HG02571 (cell line): ENCODE results near the gene TDRD7.
"Not testable (repeated sequence)": the region's sequence is repeated elsewhere in the genome, so short reads cannot be mapped to it uniquely, and the experiment has no call there.

Source experiments
- ATAC-seq: cut with Tn5 transposase; IDR thresholded peaks from one replicate; pipeline ENCODE4 v1.9.1; 2021; ENCODE audit warnings: mild to moderate bottlenecking, moderate library complexity; ENCODE audit not compliant: unreplicated experiment

TDRD7 gene

DNA sequence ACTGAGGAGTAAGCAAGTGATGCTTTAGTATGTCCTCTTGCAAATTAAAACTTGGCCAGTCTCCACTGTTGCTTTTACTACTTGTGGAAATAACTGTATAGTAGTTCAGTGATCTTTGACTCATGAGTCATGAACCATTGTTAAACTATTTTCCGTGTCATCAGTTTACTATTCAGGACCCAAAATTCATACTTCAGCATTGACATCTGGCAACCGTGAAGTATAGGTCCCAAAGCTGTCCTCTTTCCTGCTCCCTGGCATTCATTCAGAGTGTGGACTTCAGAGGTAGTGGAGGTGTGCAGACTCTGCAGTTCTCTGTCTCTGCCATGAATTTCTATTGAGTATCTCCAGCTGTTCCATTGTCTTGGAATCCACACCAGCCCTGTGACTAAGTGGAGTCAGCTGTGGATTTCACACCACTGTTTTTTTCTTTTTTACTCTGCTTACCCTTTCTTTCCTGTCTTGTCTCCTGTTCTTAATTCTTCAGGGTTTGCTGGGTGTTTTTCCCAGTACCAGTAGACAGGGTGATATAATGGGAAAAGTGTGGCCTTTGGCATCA is 7.5 kb downstream of the TDRD7 start:
- no peak for ATAC-seq

DNA sequence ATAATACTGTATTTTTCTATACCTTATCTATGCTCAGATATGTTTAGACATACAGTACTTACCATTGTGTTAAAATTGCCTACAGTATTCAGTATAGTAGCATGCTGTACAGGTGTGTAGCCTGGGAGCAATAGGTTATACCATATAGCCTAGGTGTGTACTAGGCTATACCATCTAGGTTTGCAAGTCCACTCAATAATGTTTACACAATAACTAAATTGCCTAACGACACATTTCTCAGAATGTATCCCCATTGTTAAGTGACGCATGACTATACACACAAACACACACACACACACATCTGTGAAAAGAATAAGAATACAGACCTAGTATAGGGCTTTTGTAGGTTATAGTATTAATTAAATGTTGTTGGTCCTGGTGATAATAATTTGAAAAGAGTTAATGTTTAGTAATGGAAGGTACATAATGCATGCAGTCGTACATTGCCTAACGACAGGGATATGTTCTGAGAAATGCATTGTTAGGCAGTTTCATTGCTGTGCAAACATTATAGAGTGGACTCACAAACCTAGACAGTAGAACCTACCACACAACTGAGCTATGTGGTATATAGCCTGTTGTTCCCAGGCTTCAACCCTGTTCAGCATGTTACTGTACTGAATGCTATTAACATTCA is 13.6 kb downstream of the TDRD7 start:
- no peak for ATAC-seq

DNA sequence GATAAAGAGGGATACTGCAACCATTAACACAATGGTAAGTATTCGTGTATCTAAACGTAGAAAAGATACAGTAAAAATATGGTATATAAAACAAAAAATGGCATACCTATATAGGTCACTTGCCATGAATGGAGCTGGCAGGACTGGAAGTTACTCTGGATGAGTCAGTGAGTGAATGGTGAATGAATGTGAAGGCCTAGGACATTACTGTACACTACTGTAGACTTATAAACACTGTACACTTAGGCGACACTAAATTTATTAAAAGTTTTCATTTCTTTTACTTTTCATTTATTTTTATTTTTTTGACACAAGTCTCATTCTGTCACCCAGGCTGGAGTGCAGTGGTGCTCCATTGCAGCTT is 14.1 kb downstream of the TDRD7 start:
- no peak for ATAC-seq

GRCh38 chr9:97427885-97428284 is 16.0 kb downstream of the TDRD7 start:
- ATAC-seq = no peak

DNA sequence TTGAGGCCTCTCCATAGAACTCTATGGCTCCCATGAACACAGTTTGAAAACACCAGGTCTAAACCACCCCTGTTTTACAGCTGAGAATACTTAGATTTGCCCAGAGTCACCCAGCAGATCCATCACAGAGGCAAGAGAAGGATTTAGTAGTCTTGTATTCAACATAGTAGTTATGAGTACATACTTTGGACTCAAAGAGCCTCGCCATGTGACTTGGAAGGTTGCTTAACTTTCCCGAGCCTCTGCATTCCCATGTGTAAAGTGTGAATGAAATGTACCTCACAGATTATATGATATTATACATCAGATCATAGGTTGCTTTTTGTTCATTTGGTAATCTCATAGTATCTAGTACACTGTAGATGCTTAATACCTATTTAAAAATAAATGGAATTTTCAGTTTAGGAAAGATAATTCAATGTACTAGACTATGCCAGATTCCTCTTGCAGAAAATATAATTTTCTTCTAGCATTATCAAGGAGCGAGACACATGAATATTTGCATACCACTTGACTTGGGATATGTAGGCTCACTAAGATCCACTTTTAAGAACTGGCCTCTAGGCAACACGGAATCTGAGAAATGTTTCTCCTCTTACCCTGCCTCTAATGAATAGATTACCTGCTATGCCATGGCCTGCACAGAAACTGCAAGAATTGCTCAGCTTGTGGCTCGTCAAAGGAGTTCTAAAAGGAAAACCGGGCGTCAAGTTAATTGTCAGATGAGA is 18.6 kb downstream of the TDRD7 start:
- ATAC-seq = no peak

DNA sequence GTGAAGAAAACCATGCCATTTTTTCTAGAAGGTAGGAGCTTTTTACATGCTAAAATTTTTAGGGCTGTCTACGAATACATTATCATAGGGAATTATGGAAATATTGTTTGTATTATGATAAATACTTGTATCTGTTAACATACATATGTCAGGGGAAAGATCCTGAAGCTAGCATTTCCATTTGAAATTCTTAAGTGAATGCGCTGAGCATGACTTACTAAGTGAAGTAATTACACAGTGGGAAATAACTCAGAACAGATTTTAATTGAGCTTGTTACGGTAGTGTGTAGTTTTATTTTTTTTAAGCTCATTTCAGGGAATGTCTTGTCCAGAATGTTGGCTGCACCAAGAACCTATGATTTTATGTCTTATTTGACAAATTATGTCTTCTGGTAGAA is 19.1 kb downstream of the TDRD7 start:
- ATAC-seq = no peak

GRCh38 chr9:97431549-97432143 is 19.8 kb downstream of the TDRD7 start:
- ATAC-seq = peak; percentile 54

- no peak for ATAC-seq
Measured at GRCh38 chr9:97437051-97437600, 25.2 kb downstream of the TDRD7 start.

- ATAC-seq = no peak
Measured at GRCh38 chr9:97438257-97438656, 26.4 kb downstream of the TDRD7 start.

DNA sequence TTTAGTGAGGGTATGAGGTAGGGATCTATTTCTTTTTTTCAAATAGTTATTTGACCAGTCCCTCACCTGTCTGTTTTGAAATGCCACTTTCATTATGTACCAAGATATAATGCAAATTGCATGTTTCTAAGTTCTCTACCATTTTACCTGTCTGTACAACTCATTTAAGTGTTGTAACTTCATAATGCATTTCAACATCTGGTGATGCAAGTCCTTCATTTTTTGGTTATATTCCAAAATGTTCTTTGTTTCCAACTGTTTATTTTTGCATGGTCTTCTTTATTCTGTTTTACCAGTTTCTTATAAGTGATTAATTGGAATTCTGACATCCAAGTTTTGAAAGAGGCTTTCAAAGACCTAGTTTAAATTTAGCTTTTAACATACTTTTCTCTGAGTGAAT is 26.8 kb downstream of the TDRD7 start:
- no peak for ATAC-seq

DNA sequence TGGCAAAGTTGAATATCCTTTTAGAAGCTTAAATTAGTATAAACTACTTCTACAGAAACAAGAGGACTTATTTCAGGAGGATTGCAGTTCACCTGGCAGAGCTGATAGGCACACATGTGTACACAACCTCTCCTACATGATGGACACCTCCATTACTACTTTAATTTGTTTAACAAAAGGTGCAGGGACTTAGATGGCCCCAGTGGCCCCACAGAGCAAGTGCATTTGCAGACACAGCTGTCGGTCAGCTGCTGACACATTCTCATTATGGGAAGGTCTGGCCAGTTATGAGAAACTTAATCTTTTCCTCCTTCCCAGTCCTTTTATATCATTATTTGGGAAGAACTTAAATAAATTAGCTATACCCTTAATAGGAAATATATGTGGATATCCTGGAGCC is 28.3 kb downstream of the TDRD7 start:
- no peak for ATAC-seq

- no peak for ATAC-seq
Measured at GRCh38 chr9:97441729-97442128, 29.8 kb downstream of the TDRD7 start.

DNA sequence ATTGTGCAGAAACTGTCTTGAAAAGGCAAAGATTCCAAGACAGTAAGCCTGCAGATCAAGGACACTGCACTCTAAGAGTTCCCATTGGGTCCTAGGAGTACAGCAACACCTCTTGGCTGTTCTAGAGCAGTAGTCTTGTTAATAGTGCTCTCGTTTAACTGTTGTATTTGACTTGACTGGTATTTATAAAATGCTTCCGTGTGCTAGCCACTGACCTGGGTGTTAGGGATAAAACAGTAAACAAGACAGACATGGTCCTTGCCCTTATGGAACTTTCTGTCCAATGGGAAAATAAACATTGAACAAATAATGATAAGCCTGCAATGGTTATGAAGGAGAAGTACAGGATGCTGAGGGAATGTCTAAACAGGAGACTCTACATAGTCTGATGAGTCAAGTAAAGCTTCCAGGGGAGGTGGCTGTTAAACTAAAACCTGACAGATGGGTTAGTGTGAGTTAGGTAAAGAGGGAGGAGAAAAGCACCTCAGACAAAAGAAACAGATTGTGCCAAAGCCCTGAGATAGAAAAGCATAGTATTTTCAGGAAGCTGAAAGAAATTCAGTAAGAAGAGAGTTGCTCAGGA is 33.3 kb downstream of the TDRD7 start:
- no peak for ATAC-seq

DNA sequence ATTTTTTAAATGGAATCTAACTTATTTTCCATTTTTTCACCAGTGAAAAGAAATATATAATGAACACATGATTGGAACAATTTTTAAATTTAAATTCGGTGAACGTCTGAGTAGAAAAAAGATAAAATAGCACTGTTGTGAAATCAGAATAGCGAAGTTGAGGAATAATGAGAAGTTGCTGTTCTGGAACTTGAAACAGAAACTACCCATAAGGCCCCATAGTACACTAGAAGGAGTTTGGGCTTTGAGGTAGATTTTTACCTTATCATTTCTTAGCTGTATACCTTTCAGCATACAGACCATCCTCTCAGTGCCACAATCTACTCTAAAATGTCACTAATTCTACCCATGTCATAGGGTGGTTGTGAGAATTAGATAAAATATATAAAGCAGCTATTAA is 35.1 kb downstream of the TDRD7 start:
- ATAC-seq = no peak

- ATAC-seq = not testable (repeated sequence)
Measured at GRCh38 chr9:97453573-97453972, 41.7 kb downstream of the TDRD7 start.

- not testable (repeated sequence) for ATAC-seq
Measured at GRCh38 chr9:97456841-97457240, 44.9 kb downstream of the TDRD7 start.

DNA sequence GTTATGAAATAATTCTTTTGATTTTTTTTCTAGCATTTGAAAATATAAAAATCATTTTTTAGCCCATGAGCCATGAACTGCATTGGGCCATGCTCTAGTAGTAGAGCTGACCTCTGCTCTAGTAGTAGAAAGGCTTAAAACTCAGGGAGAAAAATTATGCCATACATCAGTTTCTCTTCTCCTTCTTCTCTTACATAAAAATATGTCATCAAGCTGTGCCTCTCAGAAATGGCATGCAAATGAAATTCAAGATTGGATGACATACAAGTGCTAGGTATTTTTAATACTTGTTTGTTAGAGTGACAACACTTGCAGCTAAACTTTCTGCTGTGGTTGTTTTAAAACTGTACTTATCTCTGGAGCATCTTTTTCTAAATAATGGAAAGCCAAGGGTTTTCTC is 47.4 kb downstream of the TDRD7 start:
- ATAC-seq = no peak

DNA sequence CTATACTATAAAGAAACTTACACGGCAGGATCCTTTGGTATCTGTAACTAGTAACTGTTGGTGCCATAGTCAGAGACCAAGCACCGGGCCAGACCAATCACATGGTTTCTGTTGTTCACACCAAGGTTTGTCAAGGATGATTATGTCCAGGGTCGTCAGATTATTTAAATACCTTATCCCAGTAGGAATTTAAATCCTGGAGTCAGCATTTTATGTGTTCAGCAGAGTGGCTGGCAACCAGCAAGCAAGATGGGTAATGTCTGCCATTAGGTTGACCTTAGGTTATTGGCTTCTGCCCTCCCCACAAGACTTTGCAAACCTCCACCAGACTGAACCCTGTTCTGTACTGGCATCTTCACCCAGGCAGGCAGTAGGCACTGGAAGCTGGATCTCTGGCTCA is 50.3 kb downstream of the TDRD7 start:
- no peak for ATAC-seq

GRCh38 chr9:97462914-97463313 is 51.0 kb downstream of the TDRD7 start:
- ATAC-seq = no peak

DNA sequence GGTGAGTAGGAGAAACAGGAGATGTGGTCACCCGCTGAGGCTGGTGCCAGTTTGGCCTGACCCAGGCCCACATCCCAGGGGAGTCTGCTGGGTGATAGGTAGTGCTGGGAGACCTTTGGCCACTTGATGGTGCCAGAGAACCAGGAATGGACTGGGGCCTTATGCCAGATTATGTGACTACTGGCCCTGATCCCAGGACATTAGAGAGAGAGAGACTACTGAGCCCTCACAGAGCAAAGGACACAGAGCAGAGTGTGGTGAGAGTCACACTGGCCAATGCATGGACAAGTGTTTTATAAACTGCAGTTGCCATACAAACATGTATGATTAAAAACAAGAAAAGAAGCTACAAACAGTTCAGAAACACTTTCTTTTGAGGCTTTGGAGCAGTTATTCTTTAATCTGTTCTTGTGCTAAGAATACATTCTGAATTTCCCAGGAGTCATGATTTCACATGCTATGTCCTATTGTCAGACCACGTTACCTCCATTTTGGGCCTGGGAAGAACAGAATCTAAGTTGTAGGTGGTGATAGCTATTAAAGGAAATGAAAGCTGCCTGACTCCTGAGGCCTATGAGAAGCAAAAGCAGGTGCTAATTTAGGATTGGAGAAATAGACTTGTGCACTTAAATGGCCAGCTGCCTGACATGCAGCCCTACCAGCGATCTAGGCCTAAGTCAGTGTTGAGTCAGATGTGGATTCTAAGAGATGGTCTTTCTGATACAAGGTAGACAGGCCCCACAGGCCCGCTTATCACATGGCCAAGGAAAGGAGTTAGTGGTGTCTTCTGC is 57.0 kb downstream of the TDRD7 start:
- peak; percentile 78 for ATAC-seq

GRCh38 chr9:97470076-97470475 is 58.2 kb downstream of the TDRD7 start:
- no peak for ATAC-seq
